K562 (cell line): ENCODE results near the gene ZDHHC16. TPM values are rescaled to one million over a fixed set of nuclear protein-coding genes. Genes with fewer than 3 reads are reported as not detected.

Source experiments
- DEAF1 ChIP-seq: fragments of 450-650 bp; formaldehyde crosslinking; IDR thresholded peaks from 2 replicates; pipeline ENCODE4 v1.4.0; 2020; ENCODE audit warnings: mild to moderate bottlenecking, moderate library complexity
- GATAD2A ChIP-seq: fragments of 450-650 bp; IDR thresholded peaks from 2 replicates; pipeline ENCODE4 v1.6.1; 2017
- GTF2B ChIP-seq: IDR thresholded peaks from 2 replicates; pipeline ENCODE4 v1.6.1; 2011; ENCODE audit not compliant: insufficient read length; ENCODE audit errors: extremely low read depth
- KLF1 ChIP-seq: fragments of 450-650 bp; IDR thresholded peaks from 2 replicates; pipeline ENCODE4 v1.6.1; 2016; ENCODE audit warnings: missing genetic modification characterization, missing compliant biosample characterization
- MCM7 ChIP-seq, 2 experiments: fragments of 450-650 bp; IDR thresholded peaks; 2 replicates each; pipeline ENCODE4 v1.6.1; 2016 to 2018
- MYC ChIP-seq, 2 experiments: fragments of 250-450 bp in 1 of 2; sonication (Bioruptor Pico) in 1 of 2; IDR thresholded peaks; 2 replicates each; pipeline versions ENCODE4 v1.5.1 to v1.6.1; 2012 to 2021; ENCODE audit warnings: low read depth in 2 of 2, borderline replicate concordance in 1 of 2, improper control_type of control experiment in 1 of 2, low read length in 1 of 2, mild to moderate bottlenecking in 1 of 2, moderate library complexity in 1 of 2
- NBN ChIP-seq: fragments of 450-650 bp; IDR thresholded peaks from 2 replicates; pipeline ENCODE4 v1.6.1; 2016; ENCODE audit warnings: low read depth, mild to moderate bottlenecking
- NFE2 ChIP-seq: IDR thresholded peaks from 2 replicates; pipeline ENCODE4 v1.6.1; 2014; ENCODE audit warnings: antibody characterized with exemption, low read depth
- PURB ChIP-seq: sonication (generic); formaldehyde crosslinking; IDR thresholded peaks from 2 replicates; pipeline ENCODE4 v1.9.0; 2021; ENCODE audit warnings: low read depth, mild to moderate bottlenecking, missing genetic modification reagents
- RREB1 ChIP-seq: fragments of 250-450 bp; sonication (Bioruptor Pico); IDR thresholded peaks from 2 replicates; pipeline ENCODE4 v1.4.0; 2020
- ZBTB17 ChIP-seq: fragments of 450-650 bp; formaldehyde crosslinking; IDR thresholded peaks from 2 replicates; pipeline ENCODE4 v1.4.0; 2020; ENCODE audit warnings: mild to moderate bottlenecking
- ZNF764 ChIP-seq: fragments of 250-450 bp; sonication (Bioruptor Pico); IDR thresholded peaks from 2 replicates; pipeline ENCODE4 v1.4.0; 2020; ENCODE audit warnings: low read depth, mild to moderate bottlenecking, moderate library complexity
- ZNF766 ChIP-seq: fragments of 200-800 bp; sonication (Bioruptor generic); conservative IDR thresholded peaks from 2 replicates; pipeline ENCODE4 v1.6.1; 2016; ENCODE audit warnings: missing genetic modification characterization, missing compliant biosample characterization
- ZNF79 ChIP-seq: fragments of 250-450 bp; sonication (Bioruptor Pico); IDR thresholded peaks from 2 replicates; pipeline ENCODE4 v1.4.0; 2020; ENCODE audit warnings: low read depth, mild to moderate bottlenecking, moderate library complexity
- polyA plus RNA-seq, 8 experiments: library from polyadenylated mRNA; depleted of rRNA in 4 of 8; stranded (reverse) in 5 of 8; unstranded in 3 of 8; fragments of >200 nt; fragmentation: Nextera tagmentation in 2 of 8; fragmentation: Illumina TruSeq in 1 of 8; extraction: Ambion mirVana in 2 of 8; extraction: Trizol in 1 of 8; gene quantifications; 2 replicates each; pipeline versions ENCODE4 v1.2.1 to v1.2.3, GENCODE V29; 2011 to 2014; ENCODE audit warnings: inconsistent platforms in 1 of 8, missing spikeins in 1 of 8
- total RNA-seq, 7 experiments: library from RNA; depleted of rRNA in 6 of 7; stranded (reverse); fragments of >200 nt in 6 of 7; fragmentation: Illumina TruSeq in 2 of 7; extraction: Trizol in 2 of 7; gene quantifications; 2 replicates each; pipeline versions ENCODE4 v1.2.1 to v1.2.3, GENCODE V29; 2011 to 2021; ENCODE audit warnings: low replicate concordance in 1 of 7

The ZDHHC16 gene
- total and polyA plus RNA-seq, 9 of the 15 experiments (the other 6 are each of a cell fraction or from before 2014, with no cell fraction given) = 12.5 to 33.8 (median 21.3) TPM

GRCh38 chr10:97466755-97467154, 20.8 kb downstream of the ZDHHC16 start (continued):
- TF ChIP-seq RREB1 (CRISPR knock-in tag) (no peak), ZBTB17 (CRISPR knock-in tag) (no peak), GATAD2A (no peak), NBN (no peak), PURB (CRISPR knock-in tag) (no peak), NFE2 (no peak), MYC (IDR thresholded peaks at IDR 0.05; ENCODE audit: low read depth, low read length) (no peak), MYC (CRISPR knock-in tag; IDR thresholded peaks at IDR 0.05; ENCODE audit: borderline replicate concordance, low read depth) (no peak), DEAF1 (CRISPR knock-in tag) (no peak), KLF1 (tag) (no peak), ZNF79 (CRISPR knock-in tag) (no peak), GTF2B (no peak), ZNF766 (CRISPR knock-in tag) (no peak), MCM7 (IDR thresholded peaks at IDR 0.05) (no peak), ZNF764 (CRISPR knock-in tag) (no peak)
